OCI-LY1 (cell line): Measurements from ENCODE around the gene GSG1L.

Source experiments
- H2AFZ ChIP-seq: fragments of 200-600 bp; sonication (generic), shearing (Covaris generic); 2 replicates; pipeline ENCODE4 v1.6.0; 2014; ENCODE audit warnings: antibody characterized with exemption, mild to moderate bottlenecking, low read length
- H3F3A ChIP-seq: fragments of 200-600 bp; sonication (generic), shearing (Covaris generic); 2 replicates; pipeline ENCODE4 v1.6.0; 2014; ENCODE audit warnings: mild to moderate bottlenecking, antibody characterized with exemption, low read length, moderate library complexity; ENCODE audit not compliant: insufficient read depth
- H3K27ac ChIP-seq: fragments of 200-600 bp; sonication (generic); 2 replicates; pipeline ENCODE4 v1.5.1; 2014; ENCODE audit warnings: low read length, mixed run types, mild to moderate bottlenecking, low read depth; ENCODE audit not compliant: poor library complexity, severe bottlenecking
- H3K27me3 ChIP-seq: fragments of 200-600 bp; sonication (generic); 2 replicates; pipeline ENCODE4 v1.6.0; 2014; ENCODE audit warnings: antibody characterized with exemption, mild to moderate bottlenecking, low read length, moderate library complexity; ENCODE audit not compliant: insufficient read depth
- H3K36me3 ChIP-seq: fragments of 200-600 bp; sonication (generic); 2 replicates; pipeline ENCODE4 v1.6.1; 2014; ENCODE audit warnings: mild to moderate bottlenecking, antibody characterized with exemption, low read length, moderate library complexity, mixed read lengths; ENCODE audit not compliant: insufficient read depth
- H3K4me1 ChIP-seq: fragments of 200-600 bp; sonication (generic); 2 replicates; pipeline ENCODE4 v1.5.1; 2014; ENCODE audit warnings: mild to moderate bottlenecking, low read length, moderate library complexity; ENCODE audit not compliant: insufficient read depth, severe bottlenecking
- H3K4me2 ChIP-seq: fragments of 200-600 bp; sonication (generic), shearing (Covaris generic); 2 replicates; pipeline ENCODE4 v1.6.1; 2014; ENCODE audit warnings: low read length
- H3K4me3 ChIP-seq: fragments of 200-600 bp; sonication (generic); 2 replicates; pipeline ENCODE4 v1.5.1; 2014; ENCODE audit warnings: low read length, low read depth, mild to moderate bottlenecking, mixed read lengths; ENCODE audit not compliant: poor library complexity, severe bottlenecking
- H3K79me2 ChIP-seq: fragments of 200-600 bp; shearing (Covaris generic); 2 replicates; pipeline ENCODE4 v1.6.1; 2016; ENCODE audit warnings: mixed run types, low read length, mixed read lengths; ENCODE audit not compliant: insufficient read depth
- H3K9ac ChIP-seq: fragments of 200-600 bp; sonication (generic), shearing (Covaris generic); 2 replicates; pipeline ENCODE4 v1.6.1; 2014; ENCODE audit warnings: mild to moderate bottlenecking, low read length, mixed read lengths
- H3K9me2 ChIP-seq: fragments of 200-600 bp; sonication (generic), shearing (Covaris generic); 2 replicates; pipeline ENCODE4 v1.6.1; 2014; ENCODE audit warnings: low read depth, mild to moderate bottlenecking, low read length, mixed read lengths
- H3K9me3 ChIP-seq: fragments of 200-600 bp; shearing (Covaris generic); 2 replicates; pipeline ENCODE4 v1.6.1; 2014; ENCODE audit warnings: low read length, mixed read lengths
- H4K20me1 ChIP-seq: fragments of 200-600 bp; sonication (generic), shearing (Covaris generic); 2 replicates; pipeline ENCODE4 v1.6.0; 2016; ENCODE audit warnings: mild to moderate bottlenecking, low read length; ENCODE audit not compliant: insufficient read depth
- CTCF ChIP-seq: fragments of 200-600 bp; sonication (generic), shearing (Covaris generic); IDR thresholded peaks from 2 replicates; pipeline ENCODE4 v1.5.1; 2017; ENCODE audit warnings: mild to moderate bottlenecking, antibody characterized with exemption, low read length, moderate library complexity, mixed read lengths
- EZH2 ChIP-seq: fragments of 200-600 bp; sonication (generic), shearing (Covaris generic); IDR thresholded peaks from 2 replicates; pipeline ENCODE4 v1.8.0; 2017; ENCODE audit warnings: borderline replicate concordance, mixed run types, mild to moderate bottlenecking, antibody characterized with exemption, low read length, moderate library complexity, mixed read lengths

The GSG1L gene

DNA sequence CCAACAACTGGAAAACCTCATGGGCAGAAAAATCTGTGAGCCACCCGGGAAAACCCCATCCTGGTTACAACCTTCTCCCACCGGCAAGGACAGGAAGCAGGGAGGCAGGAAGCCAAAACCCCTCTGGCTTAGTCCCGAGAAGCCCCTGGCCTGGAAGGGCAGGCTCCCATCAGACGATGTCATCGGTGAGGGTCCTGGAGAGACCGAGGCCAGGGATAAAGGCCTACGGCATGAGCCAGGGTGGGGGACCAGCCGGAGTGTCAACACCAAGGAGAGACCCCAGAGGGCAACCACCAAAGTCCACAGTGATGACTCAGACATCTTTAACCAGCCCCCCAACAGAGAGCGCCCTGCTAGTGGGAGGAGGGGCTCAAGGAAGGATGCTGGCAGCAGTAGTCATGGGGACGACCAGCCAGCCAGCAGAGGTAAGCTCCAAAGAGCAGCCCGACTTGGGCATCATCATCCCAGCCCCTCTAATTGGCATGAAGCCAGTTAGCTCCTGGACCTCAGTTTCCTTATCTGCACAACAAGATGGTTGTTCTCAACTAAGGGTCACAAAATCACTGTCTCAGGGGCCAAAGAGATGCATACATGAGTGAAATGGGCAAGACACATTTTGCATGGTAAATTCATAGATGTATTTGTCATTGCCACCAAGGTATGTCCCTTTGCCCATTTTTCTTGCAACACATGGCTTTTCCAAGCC, 322.9 kb downstream of the GSG1L start:
- Histone ChIP-seq H3K9ac (no peak overlapping the region), H3K9me3 (no peaks in the 10 kb centered on the region), H3K4me2 (no peak overlapping the region), H3K9me2 (no peaks in the 10 kb centered on the region), H3F3A (no peaks in the 10 kb centered on the region), H2AFZ (no peak overlapping the region), H3K36me3 (no peaks in the 10 kb centered on the region), H3K4me3 (no peak overlapping the region), H3K79me2 (no peaks in the 10 kb centered on the region), H3K27ac (no peak overlapping the region), H3K27me3 (no peaks in the 10 kb centered on the region), H3K4me1 (no peaks in the 10 kb centered on the region), H4K20me1 (no peaks in the 10 kb centered on the region)
- no peak for TF ChIP-seq CTCF
- no peak for TF ChIP-seq EZH2

DNA sequence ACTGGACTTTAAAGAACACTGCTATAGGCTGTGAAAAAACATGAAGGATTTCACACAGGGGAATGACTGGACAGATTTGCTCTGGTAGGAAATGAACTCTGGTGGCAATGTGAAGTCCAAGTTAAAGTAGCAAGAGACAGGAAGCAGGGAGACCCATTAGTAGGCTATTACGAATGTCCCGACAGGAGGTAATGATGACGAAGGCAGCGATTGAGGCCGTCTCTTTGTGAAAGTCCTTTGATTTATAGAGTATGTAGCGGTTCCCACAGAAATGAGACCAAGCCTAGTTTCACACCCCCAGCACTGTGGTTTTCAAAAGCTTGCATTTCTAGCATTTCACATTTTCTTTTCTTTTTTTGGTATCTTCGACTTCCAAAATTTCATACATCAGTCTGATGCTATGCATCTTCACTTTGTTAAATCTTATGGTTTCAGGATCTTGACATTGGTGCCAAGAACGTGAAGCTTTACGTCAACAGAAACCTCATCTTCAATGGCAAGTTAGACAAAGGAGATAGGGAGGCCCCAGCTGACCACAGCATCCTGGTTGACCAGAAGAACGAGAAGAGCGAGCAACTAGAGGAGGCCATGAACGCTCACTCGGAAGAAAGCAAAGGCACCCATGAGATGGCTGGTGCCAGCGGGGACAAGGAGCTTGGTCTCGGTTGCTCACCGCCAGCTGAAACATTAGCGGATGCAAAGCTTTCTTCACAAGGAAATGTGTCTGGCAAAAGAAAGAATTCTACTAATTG, 323.7 kb downstream of the GSG1L start:
- Histone ChIP-seq H3K9ac (no peak overlapping the region), H3K36me3 (no peaks in the 10 kb centered on the region), H3K79me2 (no peaks in the 10 kb centered on the region), H3K4me2 (no peak overlapping the region), H3K27me3 (no peaks in the 10 kb centered on the region), H2AFZ (no peak overlapping the region), H3K4me3 (no peak overlapping the region), H4K20me1 (no peaks in the 10 kb centered on the region), H3K9me3 (no peaks in the 10 kb centered on the region), H3K27ac (no peak overlapping the region), H3K4me1 (no peaks in the 10 kb centered on the region), H3F3A (no peaks in the 10 kb centered on the region), H3K9me2 (no peaks in the 10 kb centered on the region)
- TF ChIP-seq CTCF (no peak), EZH2 (no peak)

DNA sequence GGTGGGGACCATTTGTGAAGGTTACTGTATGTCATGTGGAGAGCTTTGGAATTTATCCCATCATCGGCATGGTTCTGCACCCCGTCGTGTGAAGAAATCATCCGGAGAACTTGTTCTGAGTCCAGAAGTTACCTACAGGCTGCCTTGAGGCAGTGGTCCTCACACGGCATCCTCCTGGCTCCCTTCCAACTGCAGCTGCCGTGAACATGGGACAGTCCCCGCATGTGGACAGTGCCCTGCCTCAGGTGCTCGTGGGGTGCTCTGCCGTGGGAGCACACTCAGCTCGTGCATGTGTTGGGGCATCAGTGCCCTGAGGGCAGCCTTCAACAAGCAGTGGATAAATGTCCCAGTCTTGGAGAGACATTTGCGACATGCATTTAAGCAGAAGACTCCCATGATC, 324.9 kb downstream of the GSG1L start:
- H3K9me3 ChIP-seq = no peaks in the 10 kb centered on the region
- no peaks in the 10 kb centered on the region for H3F3A ChIP-seq
- H3K27ac ChIP-seq = no peak overlapping the region
- H3K4me3 ChIP-seq = no peak overlapping the region
- H3K79me2 ChIP-seq = no peaks in the 10 kb centered on the region
- H3K36me3 ChIP-seq = no peaks in the 10 kb centered on the region
- H3K27me3 ChIP-seq = no peaks in the 10 kb centered on the region
- H3K4me2 ChIP-seq = no peak overlapping the region
- TF ChIP-seq CTCF (no peak), EZH2 (no peak)
- H2AFZ ChIP-seq = no peak overlapping the region
- no peaks in the 10 kb centered on the region for H3K4me1 ChIP-seq
- H3K9ac ChIP-seq = no peak overlapping the region
- no peaks in the 10 kb centered on the region for H4K20me1 ChIP-seq
- no peaks in the 10 kb centered on the region for H3K9me2 ChIP-seq
